ENCODE measurements around the gene USH2A. TPM values are rescaled to one million over a fixed set of nuclear protein-coding genes. Genes with fewer than 3 reads are reported as not detected.
"Not testable (repeated sequence)": the region's sequence is repeated elsewhere in the genome, so short reads cannot be mapped to it uniquely, and the experiment has no call there.

Gene USH2A
- total RNA-seq, 1 experiment from 2014 or later = not detected

DNA sequence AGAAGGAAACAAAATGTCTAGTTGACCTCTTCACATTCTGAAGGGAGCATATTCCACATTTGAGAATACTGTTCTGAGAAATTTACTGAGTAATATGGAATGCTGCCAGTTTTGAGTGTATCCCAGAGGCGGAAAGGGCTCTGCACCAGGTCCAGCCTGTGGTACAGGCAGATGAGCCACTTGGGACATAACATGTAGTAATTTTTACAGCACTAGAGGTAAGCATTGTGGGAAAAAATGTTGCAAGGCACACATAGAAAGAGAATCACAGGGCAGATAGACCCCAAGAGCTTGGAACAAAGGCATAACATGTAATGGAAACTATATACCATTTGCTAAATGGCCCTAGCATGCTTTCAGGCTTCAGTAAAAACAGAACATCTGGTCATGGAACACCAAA, 228.5 kb downstream of the USH2A start:
- DNase-seq (ENCODE audit: low read depth) = no peak

DNA sequence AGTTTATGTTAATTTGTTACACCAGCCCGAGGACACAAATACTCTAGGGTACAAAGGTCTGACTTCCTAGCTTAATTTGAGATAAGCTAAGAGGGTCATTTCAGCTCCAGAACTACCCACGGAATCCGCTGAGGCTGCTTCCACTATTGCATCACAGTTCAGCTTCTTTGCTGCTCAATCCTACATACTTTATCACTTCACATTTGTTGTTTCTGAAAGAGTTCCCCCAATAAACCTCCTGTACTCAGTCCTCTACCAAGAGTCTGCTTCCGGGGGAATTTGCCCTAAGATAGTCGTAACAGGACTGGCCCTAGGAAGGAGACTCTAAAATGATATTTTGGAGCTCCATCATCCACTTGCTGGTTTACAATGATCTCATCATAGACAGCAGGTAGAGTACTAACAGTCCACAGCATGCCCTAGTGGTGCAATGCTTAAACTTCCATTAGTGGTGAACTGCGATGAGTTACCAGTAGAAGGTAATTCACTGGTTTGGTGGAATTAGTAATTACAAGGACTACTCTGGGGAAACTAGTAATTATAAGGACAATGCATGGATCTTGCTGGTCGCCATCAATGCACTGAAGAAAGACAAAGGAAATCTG, 229.3 kb downstream of the USH2A start:
- no peak for DNase-seq (ENCODE audit: low read depth)

DNA sequence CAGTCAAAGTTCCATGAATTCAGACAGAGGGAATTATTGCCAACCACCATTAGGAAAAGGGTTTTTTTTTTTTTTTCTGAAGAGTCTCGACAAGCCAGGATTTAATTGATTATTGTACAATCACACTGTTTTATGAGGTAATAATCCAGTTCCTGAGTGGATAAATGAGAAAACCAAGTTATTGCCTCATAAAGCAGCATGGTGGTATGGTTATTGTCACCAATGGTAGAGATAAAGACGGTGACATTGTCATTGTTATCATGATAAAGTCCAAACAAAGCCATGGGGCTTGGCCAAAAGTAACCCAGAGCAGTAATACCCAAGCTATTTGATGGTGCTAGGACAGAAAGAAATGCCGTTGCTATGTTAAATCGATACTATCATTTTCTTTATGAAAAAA, 232.8 kb downstream of the USH2A start:
- DNase-seq (ENCODE audit: low read depth) = no peak

DNA sequence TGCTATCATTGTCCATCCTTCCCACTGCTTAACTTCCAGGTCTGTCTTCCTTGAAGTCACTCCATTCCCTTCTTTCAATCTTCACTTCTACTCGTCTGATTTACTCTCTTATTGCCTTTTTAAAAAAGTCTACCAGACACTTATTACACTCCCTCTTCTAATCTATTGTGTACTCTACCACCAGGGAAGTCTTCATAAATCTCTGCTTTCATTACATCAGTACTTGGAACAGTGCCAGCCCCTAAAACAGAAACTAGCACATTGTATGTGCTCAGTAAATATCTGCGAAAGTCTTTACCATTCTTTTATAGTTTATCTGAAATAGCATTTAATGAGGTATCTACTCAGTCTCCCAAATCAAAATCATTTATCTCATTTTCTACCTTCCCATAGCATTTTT, 236.4 kb downstream of the USH2A start:
- DNase-seq (ENCODE audit: low read depth) = peak; percentile 2

DNA sequence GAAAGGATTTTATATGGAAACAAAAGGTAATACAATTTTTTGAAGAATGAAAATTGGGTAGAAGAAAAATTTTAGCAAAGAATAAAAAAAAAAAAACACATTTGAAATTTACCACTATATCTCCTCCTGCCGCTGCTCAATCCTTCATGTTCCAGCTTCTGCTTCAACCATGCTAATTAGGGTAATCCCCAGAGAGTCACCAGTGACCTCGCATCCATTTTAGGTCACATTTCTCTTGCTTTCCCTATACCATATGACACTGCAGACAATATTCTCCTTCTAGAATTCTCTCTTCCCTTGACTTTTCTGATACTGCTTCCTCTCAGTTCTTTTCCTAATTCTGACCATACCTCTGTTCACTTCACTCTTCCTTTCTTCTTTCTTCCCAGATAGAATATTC, 237.1 kb downstream of the USH2A start:
- DNase-seq (ENCODE audit: low read depth) = no peak

DNA sequence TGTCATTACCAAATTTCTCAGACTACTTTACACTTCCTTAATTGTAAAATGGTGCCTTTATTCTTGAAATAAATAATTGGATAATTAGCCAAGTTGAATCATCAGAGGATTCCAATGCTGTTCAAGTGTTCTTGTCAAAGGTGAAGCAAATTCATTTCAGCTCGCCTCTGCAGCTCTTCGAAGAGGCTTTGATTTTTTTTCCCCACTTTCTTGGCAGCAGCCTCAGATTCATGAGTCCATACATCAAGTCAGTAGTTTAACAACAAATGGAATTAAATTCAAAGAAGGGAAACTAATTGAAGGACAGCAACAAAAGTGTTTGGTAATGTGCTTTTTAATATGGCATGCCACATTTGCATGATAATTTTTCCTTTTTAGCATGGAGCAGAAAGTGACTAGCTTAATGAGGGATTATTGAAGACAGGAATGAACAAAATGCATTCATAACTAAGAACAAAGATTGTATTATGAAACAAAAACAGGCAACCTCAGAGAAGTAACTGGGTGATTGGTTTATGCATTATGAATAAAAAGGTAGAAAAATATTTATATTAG, 239.0 kb downstream of the USH2A start:
- DNase-seq (ENCODE audit: low read depth) = no peak

DNA sequence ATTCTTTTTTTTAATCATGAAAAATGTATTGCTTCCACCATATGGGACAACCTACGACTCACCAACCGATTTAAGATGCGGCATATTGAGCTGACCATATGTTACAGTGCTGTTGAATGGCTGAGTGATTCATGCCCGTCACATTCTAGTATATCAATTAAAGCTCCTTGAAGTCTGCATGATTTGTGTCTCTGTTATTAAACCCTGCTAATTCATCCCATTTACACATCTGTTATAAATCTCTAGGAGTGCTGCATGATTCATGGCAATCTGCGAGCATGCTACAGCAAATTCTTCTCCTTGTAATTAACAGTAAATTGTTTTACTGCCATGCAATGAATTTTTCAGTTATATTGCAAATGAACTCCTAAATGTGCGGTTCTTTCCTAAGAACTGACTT, 239.8 kb downstream of the USH2A start:
- no peak for DNase-seq (ENCODE audit: low read depth)

DNA sequence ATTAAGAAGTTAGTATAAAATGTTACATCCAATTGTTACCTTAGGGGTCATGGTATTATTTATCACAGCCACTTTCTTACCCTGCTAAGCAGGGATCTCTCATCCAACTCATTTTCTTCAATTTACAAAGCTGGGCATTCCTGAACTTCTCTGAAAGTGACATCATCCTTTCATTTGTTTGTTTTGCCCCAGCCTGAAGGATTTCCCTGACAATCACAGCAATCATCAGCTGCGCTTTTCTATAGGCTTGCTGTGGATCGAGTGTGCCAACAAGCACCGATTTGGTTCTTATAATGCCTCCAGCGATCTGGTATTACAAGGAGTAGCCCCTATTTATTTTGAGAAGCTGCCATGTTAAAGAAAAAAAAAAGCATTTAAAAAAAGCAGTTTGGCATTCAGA, 240.2 kb downstream of the USH2A start:
- peak; percentile 5 for DNase-seq (ENCODE audit: low read depth)

DNA sequence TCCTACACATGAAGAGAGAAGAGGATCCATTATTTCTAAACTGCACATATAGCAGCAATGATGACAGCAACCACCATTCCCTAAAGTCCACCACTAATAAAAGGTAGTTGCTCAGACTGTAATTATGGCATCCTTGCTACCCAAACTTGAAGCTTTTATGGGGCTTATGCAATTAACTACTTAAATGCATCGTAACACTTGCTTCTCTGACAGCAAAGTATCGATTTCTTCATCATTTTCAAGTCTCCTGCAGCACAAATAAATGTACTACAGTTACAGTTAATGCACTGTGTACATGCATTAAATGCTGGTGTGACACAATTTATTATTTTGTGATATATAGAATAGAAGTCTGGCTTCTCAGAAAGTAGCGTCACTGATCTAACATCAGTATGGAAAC, 241.7 kb downstream of the USH2A start:
- no peak for DNase-seq (ENCODE audit: low read depth)

DNA sequence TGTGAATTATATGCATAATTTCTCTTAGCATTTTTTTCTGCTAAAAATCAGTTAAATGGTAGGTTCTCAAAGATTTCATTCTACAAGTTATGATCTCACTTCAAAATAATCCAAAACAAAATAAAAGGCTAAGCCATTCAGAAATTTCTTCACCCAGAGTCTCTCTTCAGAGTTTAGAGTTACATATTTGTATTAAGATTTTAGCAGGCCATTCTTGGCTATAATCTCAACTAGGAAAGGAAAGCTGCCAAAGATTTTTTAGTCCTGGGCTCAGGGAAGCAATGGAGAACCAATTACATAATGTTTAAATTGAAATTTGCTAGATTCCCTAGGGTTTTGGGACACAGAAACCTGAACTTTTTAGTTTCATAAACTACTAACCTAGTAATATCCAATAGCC, 245.0 kb downstream of the USH2A start:
- no peak for DNase-seq (ENCODE audit: low read depth)

DNA sequence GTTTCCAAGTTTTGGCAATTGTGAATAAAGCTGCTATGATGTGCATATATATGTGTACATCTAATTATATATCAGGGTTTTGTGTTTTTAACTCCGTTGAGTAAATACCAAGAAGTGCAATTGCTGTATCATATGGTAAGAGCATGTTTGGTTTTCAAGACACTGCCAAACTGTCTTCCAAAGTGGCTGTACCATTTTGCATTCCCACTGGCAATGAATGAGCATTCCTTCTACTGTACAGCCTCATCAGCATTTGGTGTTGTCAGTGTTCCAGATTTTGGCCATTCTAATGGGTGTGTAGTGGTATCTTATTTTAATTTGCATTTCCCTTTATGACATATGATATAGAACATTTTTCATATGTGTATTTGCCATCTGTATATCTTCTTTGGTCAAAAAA, 246.3 kb downstream of the USH2A start:
- DNase-seq (ENCODE audit: low read depth) = no peak

DNA sequence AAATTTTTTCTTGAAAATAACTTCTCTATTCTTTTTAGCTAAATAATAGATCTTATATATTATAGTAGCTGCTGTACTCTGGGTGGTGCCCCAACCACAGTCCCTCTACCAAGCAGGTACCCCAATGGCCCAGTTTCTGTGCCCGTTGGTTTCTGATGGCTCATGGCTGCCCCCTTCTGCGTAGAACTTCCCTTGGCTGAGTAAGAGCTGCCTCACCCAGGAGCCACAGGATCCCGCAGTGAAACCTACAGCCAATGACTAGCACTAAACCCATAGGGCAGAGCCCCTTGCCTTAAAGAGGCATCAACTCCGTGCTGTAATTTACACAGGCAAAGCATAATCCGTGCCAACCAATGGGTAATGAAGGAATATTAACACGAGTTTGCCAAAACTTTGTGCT, 247.5 kb downstream of the USH2A start:
- no peak for DNase-seq (ENCODE audit: low read depth)

DNA sequence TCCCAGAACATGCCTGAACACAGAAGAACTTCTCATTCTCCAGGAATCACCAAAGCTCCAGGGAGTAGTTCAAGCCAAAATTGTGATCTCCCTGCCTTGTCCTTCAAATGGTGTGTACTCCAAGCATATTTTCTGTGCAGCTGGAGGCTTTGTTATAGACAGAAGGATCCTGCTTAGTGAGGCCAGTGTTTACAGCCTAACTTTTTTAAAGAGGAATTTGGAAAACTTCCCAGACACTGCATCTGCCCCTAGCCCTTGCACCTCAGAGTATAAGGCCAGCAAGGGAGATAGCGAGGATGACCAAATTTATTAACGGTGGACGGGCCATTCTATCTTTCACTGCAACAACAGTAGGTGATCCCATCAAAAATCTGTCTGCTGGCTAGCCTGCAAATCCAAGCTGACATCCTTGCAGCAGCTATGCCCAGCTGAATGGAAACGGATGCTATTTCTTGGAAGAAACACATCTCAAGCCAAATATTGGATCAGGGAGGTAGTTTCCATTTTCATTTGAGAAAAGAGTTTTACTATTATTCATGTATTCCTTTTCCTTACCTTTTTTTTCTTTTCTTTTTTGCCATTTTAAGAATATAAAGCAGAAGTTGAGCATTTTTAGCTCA, 249.8 kb downstream of the USH2A start:
- no peak for DNase-seq (ENCODE audit: low read depth)

DNA sequence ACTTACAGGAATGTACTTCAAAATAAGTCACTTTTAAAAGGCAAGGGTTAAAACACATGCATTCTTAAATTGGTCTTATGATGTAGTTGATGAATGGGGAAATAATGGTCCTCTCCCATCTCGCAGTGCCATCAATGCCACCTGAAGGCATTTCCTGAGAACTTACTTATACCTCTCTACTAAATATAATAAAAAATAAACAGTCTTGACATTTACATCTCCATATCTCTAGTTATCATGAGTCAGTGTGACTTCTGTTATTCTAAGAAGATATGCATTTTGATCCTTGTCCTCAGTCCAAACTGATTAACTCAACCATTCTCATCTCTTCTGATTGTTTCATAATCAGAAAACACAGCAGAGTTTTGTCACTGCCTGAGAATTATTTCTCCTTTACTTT, 253.9 kb downstream of the USH2A start:
- DNase-seq (ENCODE audit: low read depth) = no peak

DNA sequence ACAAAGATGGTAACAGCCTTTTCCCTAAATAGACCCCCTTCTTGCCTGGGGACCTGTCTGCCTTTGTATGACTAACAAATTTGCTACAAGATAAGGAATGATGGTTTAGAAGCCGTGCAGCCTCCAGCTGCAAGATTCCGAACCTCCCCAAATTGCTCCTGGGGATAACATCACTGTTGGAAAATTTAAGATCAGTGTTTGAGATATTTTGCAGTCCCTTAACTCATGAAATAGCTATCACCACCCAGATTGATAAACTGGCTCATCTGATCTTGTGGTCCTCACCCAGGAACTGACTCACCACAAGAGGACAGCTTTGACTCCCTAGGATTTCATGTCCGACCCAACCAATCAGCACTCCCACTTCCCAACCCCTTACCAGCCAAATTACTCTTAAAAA, 254.7 kb downstream of the USH2A start:
- DNase-seq (ENCODE audit: low read depth) = no peak

DNA sequence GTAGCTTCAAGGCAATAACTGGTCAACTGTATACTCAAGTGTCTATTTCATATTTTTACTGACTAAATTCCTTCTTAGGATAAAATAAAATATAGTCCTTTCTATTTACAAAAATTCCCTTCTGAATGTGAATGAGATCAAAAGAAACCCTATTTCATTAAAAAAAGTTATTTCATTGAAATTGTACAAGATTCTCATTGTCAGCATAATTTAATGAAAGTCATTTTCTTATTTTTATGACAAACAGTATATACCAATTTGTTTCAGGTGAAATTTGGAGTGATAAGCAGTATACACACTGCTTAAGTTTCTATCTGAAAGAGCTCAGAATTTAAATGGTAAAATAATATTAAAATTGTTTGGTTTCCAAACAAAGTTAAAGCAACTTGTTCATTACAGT, 269.2 kb downstream of the USH2A start:
- no peak for DNase-seq (ENCODE audit: low read depth)

DNA sequence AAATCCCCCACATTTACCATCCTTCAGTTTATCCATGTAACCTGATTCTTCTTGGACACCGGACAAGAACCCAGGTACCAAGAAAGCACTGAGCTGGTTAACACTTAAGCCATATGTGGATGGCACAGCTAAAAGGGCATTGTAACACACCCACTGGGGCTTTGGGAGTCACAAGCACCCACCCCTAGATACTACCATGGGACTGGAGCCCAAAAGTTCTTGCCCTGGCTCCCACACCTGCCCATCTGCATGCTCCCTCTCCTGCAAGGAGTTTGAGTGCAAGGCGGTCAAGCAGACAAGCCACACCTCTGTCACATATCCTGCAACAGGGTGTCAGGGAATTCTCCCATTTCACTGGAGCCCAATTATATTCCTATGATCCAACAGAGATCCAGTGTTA, 270.1 kb downstream of the USH2A start:
- DNase-seq (ENCODE audit: low read depth) = no peak

DNA sequence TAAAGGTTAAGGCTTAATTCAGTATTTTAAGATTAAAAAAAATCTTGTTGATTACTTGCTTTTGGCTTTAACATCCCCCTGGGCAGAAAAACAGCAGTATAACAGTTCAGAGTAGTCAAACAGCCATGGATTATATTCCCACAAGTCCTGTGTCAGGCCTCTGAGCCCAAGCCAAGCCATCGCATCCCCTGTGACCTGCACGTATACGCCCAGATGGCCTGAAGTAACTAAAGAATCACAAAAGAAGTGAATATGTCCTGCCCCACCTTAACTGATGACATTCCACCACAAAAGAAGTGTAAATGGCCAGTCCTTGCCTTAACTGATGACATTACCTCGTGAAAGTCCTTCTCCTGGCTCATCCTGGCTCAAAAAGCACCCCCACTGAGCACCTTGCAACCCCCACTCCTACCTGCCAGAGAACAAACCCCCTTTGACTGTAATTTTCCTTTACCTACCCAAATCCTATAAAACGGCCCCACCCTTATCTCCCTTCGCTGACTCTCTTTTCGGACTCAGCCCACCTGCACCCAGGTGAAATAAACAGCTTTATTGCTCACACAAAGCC, 277.7 kb downstream of the USH2A start:
- not testable (repeated sequence) for DNase-seq (ENCODE audit: low read depth)

DNA sequence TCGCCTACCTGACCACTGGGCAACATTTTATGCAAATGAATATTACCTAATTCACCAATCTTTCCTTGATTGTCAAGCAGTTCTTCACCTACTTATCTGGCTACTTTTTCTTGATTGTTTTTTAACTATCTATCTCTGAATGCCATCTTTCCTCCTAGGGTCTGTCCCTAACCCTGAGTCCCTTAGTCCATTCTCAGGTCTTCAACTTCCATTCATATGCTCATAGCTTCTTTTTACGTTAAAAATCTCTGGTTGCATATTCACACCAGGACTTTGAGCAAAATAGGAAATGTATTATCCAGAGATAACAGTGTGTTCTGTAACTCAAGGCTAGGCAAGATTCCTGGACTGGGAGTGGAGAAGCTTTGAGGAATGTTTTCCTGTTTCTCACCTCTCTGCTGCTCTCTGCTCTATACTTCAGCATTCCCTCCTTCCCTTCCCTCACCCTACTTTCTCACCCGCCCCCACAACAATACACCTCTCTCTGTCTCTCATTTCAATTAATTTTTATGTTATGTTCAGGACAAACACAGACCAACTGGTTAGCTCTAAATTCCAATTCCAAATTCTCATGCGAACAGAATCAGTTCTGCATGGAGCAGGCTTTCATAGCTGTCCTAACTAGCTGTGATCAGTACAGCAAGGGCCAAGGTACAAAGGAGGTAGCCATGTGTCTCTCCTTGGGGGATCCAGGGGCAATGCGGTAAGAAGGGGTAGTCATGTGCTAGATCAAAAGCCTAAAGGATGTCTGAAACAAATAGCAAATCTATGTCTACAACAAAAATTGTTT, 278.4 kb downstream of the USH2A start:
- no peak for DNase-seq (ENCODE audit: low read depth)

DNA sequence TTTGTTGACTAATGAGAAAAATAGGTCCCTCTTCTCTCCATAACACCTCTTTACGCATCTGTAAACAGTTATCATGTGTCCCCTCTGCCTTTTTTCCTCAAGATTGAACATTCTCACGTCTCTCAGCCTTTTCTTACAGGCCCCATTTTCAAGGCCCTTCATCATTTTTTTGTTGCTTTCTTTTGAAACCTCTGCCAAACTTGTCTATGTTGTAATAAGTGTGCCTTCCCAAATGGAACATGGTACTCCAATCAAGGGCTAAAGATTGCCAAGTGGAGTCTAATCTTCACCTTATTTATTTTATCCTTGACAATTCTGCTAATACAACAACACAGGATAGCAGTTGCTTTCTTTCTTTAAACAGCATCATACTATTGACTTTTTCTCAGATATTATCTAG, 280.3 kb downstream of the USH2A start:
- DNase-seq (ENCODE audit: low read depth) = no peak

DNA sequence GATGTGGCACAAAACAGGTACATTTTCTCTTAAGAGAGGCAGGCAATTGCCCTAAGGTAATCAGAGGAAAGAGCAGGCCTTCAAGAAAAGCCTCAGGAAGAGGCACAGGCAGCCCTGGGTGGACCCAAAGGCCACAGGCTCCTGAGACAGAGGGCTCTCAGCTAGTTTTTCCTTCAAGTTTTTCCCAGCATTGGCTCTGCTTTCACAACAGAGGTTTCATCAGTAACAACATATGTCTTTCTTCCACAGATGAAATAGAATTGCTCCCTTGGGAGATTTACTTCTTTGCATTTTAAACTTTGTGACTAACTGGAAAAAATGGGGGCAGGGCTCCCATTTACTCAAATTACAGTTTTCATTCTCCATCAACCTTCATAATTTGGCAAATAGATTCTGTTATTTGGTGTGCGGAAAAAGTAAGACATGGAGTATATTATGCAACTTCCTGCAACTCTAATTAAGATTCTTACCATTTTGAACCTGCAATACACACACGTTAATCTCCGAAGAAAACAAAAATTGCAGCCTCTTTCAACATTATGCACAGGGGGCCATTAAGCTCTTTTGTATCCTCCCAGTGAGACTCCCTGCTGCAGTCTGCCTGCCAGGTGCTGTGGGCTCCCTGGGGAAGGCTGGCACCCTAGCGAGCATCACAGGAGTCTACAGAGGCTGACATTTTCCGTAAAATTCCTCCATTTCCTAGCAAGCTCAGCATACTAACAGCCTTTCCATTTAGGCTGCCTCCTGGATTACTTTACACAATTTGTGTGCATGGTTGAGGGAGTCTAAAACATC, 282.3 kb downstream of the USH2A start:
- no peak for DNase-seq (ENCODE audit: low read depth)

Measured in M059J (cell line).